T-helper 9 cell (primary cell): Measurements from ENCODE around the gene KLK3.
A peak's percentile ranks its signal among the peaks of the same experiment; 100 is the strongest.

Experiments used
- DNase-seq: peaks from one replicate; pipeline ENCODE4 v3.0.0-alpha.2; 2020

The KLK3 gene

DNA sequence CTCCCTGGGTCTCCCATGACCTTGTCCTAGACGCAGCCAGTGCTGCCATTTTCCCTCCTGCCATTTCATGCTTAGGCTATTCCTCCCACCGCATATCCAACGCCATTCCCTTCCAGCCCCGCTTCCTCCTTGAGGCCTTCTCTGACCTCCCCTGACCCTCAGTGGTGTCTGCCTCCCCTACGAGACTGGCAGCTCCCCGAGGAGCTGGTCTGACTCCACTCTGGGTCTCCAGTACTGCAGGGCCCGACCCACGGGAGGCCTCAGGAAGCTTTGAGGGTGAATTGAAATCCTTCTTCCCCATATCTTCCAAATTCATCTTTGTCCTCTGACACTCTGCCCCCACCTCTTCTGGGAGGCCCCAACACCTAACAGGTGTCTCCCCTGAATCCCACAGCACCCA is 22.0 kb upstream of the KLK3 start:
- no peak for DNase-seq

DNA sequence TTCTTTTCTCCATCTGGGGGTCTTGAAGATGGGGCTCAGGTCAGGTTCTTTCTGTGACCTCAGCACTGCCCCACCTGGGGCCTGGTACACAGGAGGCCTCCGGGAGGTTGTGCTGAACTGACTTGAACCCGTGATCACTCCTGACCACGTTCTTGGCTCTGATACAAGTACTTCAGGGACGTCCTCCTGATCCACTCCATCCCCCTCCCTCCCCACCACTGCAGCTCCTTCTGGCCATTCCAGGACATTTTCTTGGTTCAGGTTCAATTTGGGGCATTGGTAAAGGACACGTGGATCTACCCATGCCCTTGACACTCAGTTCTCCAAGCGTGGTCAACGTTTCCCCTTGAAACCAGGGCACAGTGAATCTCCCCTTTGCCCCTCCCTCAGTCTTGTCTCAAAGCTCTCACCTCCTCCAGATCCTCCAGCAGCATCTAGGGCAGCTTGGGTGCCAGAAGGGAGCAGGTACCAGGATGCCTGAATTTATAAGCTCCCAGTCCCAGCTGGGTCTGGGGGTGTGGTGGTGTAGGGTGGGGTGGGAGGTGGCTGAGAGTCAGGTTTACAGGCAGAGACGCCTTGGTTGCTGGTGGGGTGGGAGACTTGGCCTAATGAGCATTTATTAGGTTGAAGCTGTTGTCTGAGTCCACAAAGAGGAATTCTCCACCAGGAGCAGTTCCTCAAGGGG is 21.5 kb upstream of the KLK3 start, which contains the start of gene KLK15:
KLK15 (minus strand) TSS at position 458 of the 685 bp plus-strand sequence. CDS start 2,082 bp downstream, outside the sequence.
- DNase-seq, result no peak

DNA sequence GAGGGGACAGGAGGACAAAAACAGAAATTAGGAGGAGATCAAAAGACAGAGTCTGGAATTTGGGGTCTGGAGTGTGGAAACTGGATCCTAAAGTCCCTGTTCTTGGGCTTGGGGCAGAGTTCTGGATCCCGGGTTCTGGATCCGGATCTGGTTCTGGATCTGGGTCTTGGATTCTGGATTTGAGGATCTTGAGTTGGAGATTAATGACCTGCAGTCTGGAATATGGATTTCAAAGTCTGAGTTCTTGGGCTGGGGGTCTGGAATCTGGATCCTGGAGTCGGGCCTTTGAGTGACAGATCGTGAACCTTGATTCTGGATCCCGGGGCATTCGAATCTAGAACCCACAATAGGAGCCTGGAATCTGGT is 20.9 kb upstream of the KLK3 start:
- DNase-seq, result no peak

DNA sequence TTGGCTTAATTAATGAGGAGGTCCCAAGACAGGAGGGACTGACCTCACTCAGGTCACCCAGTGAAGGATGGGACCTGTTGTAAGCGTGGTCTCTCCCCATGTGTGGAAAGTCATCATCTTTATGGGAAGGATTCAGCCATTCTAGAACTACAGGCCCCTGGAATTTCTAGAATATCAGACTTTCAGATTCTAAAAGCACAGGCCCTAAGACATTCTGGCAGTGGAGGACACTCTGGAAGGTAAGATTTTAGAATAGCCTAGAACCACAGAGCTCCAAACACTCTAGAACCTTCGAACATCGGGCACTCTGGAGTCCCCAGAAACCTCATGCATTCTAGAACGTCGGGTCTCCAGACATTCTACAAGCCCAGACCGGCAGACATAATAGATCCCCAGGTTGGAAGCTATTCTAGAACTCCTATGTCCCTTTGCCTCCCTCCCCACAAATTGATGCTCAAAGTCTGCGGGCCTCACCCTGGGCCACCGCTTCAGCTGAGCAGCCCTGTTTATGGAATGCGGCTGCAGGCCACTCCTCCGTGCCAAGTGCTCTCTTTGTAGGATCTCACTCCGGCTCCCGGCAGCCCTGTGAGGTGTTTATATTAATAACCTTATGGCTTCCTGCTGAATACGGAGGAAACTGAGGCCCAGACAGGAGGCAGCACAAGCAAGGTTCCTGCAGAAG is 19.5 kb upstream of the KLK3 start:
- DNase-seq, result no peak

DNA sequence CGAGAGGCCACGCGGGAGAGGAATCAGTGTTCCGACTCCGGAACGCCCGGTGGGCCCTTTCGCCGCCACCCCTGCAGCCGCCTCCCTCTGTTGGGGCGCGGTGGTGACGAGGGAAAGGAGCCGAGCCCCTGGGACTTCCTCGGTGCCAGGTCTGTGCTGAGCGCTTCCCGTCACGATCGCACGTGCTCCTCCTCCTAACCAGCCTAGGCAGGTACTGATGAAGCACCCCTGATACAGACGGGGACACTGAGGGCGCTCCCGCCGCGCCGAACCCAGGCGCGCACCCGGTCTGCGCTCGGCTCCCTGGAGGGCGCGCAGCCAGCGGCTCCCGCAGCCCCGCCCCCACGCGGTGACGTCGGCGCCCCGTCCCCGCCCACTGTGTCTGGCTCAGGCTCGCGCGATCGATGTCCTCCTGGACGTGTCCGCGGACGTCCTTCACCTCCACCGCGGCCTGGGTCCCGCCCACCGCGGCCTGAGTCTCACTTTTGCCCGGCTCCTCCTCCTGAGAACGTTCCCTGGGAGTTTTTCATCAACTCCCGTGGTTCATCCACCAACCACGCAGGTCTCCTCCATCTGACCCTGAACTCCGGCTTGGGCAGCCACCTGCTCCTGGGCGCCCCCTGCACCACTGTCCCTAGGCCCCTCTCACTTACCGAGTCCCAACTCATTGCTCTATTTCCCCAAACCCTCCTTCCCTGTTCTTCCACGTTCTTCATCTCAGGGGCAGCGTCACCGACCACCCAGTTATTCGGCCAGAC is 18.8 kb upstream of the KLK3 start:
- peak; percentile 38 for DNase-seq

DNA sequence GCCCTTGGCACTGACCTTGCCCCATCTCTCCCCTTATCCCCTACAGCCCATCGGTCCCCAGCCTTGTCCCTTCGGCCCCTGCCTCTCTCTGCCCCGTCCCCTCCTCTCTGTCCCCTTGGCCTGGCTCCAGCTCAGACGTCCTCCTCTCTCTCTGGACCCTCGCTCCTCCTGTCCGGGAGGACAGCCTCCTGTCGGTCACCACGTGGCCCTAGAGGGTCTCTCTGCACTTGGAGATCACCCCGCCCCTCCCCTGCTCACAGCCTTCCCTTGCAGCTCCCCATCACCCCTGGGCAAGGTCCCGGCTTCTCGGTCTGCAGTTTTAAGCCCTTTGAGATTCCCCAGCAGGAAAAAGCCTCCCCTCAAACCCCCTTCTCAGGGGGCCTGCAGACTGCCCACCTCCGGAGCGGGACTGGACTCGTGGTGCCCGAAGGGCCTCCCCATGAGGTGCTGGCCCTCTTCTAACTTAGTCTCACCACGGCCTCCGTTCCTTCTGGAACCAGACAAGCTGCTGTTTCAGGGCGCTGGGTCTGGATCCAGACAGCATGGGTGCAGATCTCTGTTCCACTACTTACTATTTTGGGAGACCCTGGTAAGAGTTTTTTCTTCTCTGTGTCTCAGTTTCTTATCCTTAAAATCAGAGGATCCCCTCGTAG is 18.0 kb upstream of the KLK3 start:
- DNase-seq, result no peak

DNA sequence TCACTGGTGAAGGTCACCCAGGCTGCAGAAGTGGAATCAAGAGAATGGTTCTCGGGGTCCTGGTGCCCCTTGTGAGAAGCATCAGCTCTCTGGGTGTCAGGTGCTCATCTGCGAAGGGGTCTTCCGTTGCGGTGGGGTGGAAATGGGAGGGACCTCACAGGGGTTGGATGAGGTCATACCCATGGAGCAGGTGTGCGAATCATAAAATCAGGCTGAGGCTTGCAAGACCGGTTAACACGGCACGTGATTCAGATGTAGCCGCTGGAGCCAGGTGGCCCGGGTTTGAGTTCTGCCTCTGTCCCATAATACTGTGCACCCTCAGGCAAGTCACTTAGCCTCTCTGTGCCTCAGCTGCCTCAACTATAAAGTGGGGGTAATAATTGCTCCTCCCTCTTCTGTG is 17.4 kb upstream of the KLK3 start:
- no peak for DNase-seq

DNA sequence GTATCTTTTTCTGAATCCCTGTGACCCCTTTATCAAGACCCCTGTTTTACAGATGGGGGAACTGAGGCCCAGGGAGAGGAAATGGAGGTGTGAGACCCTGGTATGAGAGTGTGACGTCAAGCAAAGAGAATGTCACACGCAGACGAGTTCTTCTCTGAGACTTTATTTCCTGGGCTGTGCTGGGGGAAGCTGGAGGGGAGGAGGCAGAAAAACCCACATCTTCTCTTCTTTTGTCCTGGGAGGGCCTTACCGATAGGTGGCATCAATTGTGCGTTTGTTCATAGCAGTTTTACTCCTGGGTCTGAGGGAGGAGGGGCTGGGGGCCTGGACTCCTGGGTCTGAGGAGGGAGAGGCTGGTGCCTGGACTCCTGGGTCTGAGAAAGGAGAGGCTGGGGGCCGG is 16.5 kb upstream of the KLK3 start:
- DNase-seq, result no peak

DNA sequence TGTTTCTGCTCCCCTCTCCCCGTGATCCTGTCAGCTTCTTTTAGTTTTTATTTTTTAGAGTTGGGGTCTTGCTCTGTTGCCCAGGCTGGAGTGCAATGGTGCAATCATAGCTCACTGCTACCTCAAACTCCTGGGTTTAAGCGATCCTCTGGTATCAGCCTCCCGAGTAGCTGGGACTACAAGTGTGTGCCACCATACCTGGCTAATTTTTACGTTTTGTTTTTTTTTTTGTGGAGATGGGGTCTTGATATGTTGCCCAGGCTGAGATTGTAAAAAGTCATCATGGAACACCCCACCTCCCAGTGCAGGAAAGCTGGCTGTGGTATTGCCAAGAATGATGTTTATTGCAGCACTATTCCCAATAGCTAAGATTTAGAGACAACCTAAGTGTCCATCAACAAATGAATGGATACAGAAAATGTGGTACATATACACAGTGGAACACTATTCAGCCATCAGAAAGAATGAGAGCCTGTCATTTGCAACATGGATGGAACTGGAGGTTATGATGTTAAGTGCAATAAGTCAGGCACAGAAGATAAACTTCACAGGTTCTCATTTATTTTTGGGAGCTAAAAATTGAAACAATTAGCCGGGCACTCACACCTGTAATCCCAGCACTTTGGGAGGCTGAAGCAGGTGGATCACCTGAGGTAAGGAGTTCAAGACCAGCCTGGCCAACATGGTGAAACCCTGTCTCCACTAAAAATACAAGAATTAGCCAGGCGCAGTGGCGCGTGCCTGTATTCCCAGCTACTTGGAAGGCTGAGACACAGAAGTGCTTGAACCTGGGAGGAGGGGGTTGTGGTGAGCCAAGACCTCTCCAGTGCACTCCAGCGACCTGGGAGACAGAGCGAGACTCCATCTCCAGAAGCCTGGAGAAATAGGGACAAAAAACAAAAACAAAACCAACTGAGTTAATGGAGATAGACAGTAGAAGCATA is 14.7 kb upstream of the KLK3 start:
- DNase-seq, result no peak

DNA sequence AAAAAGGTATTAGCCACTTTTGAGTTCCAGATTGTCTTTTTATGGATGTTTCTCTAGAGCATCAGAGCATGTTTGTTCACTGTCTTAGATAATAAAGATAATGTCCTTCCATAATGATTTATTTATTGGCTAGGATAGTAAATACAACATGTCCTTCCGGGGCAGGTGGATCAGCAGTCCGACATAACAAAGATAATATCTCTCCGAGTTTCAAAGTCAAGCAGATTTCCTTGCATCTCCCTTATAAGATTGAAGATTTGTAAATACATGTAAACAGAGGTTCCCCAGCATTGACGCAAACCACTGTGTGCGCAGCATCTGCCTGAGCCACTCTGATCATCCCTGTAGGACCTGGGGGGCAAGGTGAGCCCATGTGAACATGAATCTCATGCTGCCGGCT is 12.6 kb upstream of the KLK3 start:
- DNase-seq, result no peak

DNA sequence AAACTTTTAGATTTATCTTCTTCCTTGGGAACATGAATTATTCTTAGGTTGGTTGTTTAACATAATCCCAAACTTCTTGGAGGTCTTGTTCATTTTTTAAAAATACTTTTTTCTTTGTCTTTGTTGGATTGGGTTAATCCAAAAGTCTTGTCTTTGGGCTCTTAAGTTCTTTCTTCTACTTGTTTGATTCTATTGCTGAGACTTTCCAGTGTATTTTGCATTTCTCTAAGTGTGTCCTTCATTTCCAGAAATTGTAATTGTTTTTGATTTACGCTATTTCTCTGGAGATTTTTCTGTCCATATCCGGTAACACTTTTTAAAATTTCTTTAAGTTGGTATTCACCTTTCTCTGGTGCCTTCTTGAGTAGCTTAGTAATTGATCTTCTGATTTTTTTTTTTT is 11.5 kb upstream of the KLK3 start:
- DNase-seq, result no peak

DNA sequence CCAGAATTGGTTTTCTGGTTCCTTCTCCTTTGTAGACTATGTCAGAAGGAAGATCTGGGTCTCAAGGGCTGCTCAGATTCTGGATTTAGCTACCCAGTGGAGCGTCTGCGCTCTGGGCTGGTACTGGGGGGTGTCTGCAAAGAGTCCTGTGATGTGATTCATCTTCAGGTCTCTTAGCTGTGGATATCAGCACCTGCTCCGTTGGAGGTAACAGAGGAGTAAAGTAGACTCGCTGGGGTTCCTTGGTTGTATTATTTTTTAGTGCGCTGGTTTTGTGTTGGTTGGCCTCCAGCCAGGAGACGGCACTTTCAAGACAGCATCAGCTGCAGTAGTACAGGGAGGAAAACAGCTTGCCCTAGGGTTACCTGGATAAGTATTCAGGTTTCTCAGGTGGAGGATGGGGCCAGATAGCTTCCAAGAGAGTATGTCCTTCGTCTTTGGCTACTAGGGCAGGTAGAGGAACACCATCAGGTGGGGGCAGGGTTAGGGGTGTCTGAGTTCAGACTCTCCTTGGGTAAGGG is 11.0 kb upstream of the KLK3 start:
- DNase-seq, result no peak

DNA sequence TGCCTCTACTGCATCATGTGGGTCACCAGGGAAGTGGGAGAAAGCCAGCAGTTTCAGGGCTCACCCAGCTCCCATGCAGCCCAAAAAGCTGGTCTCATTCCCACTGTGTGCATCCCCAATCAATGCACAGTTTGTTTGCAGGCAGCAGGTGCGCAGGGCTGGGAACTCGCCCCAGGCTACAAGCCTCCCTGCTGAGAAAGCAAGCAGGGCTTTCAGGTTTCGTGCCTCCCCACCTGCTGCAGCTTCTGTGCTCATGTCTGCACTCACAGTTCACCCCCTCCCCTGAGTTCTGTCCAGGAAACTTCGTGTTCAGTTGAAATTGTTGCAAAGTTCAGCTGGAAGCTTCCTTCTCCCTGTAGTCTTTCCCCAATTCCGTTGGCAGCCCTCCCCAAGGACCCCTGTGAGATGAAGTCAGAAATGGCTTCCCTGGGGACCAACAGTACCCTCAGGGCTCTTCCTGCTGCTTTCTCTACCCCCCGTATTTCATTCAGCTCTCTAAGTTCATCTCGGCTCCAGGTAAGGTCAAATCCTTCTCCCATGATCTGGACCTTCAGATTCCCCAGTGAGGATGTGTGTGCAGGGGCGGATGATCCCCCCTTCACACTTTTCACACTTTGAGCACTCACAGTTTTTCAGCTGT is 10.3 kb upstream of the KLK3 start:
- no peak for DNase-seq

DNA sequence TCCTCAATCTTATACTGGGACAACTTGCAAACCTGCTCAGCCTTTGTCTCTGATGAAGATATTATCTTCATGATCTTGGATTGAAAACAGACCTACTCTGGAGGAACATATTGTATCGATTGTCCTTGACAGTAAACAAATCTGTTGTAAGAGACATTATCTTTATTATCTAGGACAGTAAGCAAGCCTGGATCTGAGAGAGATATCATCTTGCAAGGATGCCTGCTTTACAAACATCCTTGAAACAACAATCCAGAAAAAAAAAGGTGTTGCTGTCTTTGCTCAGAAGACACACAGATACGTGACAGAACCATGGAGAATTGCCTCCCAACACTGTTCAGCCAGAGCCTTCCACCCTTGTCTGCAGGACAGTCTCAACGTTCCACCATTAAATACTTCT is 4.0 kb upstream of the KLK3 start:
- DNase-seq, result no peak

DNA sequence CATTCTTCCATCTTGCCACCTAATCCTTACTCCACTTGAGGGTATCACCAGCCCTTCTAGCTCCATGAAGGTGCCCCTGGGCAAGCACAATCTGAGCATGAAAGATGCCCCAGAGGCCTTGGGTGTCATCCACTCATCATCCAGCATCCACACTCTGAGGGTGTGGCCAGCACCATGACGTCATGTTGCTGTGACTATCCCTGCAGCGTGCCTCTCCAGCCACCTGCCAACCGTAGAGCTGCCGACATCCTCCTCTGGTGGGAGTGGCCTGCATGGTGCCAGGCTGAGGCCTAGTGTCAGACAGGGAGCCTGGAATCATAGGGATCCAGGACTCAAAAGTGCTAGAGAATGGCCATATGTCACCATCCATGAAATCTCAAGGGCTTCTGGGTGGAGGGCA is 3.1 kb upstream of the KLK3 start:
- DNase-seq, result no peak

DNA sequence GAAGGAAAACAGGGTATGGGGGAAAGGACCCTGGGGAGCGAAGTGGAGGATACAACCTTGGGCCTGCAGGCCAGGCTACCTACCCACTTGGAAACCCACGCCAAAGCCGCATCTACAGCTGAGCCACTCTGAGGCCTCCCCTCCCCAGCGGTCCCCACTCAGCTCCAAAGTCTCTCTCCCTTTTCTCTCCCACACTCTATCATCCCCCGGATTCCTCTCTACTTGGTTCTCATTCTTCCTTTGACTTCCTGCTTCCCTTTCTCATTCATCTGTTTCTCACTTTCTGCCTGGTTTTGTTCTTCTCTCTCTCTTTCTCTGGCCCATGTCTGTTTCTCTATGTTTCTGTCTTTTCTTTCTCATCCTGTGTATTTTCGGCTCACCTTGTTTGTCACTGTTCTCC is 2.7 kb downstream of the KLK3 start:
- DNase-seq, result no peak

DNA sequence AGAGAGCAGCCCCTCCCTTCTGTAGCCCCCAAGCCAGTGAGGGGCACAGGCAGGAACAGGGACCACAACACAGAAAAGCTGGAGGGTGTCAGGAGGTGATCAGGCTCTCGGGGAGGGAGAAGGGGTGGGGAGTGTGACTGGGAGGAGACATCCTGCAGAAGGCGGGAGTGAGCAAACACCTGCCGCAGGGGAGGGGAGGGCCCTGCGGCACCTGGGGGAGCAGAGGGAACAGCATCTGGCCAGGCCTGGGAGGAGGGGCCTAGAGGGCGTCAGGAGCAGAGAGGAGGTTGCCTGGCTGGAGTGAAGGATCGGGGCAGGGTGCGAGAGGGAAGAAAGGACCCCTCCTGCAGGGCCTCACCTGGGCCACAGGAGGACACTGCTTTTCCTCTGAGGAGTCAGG is 4.2 kb downstream of the KLK3 start:
- no peak for DNase-seq

DNA sequence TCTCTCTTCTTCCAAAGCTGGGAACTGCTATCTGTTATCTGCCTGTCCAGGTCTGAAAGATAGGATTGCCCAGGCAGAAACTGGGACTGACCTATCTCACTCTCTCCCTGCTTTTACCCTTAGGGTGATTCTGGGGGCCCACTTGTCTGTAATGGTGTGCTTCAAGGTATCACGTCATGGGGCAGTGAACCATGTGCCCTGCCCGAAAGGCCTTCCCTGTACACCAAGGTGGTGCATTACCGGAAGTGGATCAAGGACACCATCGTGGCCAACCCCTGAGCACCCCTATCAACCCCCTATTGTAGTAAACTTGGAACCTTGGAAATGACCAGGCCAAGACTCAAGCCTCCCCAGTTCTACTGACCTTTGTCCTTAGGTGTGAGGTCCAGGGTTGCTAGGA is 5.1 kb downstream of the KLK3 start:
- no peak for DNase-seq

DNA sequence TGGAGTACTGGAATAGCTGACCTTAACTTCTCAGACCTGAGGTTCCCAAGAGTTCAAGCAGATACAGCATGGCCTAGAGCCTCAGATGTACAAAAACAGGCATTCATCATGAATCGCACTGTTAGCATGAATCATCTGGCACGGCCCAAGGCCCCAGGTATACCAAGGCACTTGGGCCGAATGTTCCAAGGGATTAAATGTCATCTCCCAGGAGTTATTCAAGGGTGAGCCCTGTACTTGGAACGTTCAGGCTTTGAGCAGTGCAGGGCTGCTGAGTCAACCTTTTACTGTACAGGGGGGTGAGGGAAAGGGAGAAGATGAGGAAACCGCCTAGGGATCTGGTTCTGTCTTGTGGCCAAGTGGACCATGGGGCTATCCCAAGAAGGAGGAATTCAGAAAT is 6.3 kb downstream of the KLK3 start:
- no peak for DNase-seq

DNA sequence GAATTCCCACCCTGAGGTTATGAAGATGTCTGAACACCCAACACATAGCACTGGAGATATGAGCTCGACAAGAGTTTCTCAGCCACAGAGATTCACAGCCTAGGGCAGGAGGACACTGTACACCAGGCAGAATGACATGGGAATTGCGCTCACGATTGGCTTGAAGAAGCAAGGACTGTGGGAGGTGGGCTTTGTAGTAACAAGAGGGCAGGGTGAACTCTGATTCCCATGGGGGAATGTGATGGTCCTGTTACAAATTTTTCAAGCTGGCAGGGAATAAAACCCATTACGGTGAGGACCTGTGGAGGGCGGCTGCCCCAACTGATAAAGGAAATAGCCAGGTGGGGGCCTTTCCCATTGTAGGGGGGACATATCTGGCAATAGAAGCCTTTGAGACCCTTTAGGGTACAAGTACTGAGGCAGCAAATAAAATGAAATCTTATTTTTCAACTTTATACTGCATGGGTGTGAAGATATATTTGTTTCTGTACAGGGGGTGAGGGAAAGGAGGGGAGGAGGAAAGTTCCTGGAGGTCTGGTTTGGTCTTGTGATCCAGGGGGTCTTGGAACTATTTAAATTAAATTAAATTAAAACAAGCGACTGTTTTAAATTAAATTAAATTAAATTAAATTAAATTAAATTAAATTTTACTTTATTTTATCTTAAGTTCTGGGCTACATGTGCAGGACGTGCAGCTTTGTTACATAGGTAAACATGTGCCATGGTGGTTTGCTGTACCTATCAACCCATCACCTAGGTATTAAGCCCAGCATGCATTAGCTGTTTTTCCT is 7.0 kb downstream of the KLK3 start:
- no peak for DNase-seq

DNA sequence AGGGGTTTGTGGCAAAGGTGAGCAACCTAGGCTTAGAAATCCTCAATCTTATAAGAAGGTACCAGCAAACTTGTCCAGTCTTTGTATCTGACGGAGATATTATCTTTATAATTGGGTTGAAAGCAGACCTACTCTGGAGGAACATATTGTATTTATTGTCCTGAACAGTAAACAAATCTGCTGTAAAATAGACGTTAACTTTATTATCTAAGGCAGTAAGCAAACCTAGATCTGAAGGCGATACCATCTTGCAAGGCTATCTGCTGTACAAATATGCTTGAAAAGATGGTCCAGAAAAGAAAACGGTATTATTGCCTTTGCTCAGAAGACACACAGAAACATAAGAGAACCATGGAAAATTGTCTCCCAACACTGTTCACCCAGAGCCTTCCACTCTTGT is 14.8 kb downstream of the KLK3 start:
- DNase-seq, result no peak
